Liver (tissue), 3 donors: ENCODE results near the gene KRTAP3-2.

ENCODE experiments used
- EGR1 ChIP-seq, 2 donors: IDR thresholded peaks; 2 replicates each; pipeline ENCODE4 v1.6.1; 2016 to 2018; ENCODE audit warnings: antibody characterized with exemption in 2 of 2, low read depth in 2 of 2
- FOXA1 ChIP-seq: IDR thresholded peaks from 2 replicates; pipeline ENCODE4 v1.6.1; 2016; ENCODE audit warnings: antibody characterized with exemption
- GABPA ChIP-seq, 2 donors: IDR thresholded peaks in 1 of 2; conservative IDR thresholded peaks in 1 of 2; 2 replicates each; pipeline ENCODE4 v1.6.1; 2016; ENCODE audit warnings: antibody characterized with exemption in 2 of 2, mild to moderate bottlenecking in 1 of 2, moderate library complexity in 1 of 2
- HNF4G ChIP-seq: IDR thresholded peaks from 2 replicates; pipeline ENCODE4 v1.6.1; 2016; ENCODE audit warnings: antibody characterized with exemption
- JUND ChIP-seq, 2 donors: IDR thresholded peaks; 2 replicates each; pipeline ENCODE4 v1.6.1; 2016; ENCODE audit warnings: antibody characterized with exemption in 2 of 2
- MAX ChIP-seq: IDR thresholded peaks from 2 replicates; pipeline ENCODE4 v1.6.1; 2016; ENCODE audit warnings: antibody characterized with exemption
- RAD21 ChIP-seq, 2 donors: IDR thresholded peaks; 2 replicates each; pipeline ENCODE4 v1.6.1; 2016; ENCODE audit warnings: antibody characterized with exemption in 2 of 2, mild to moderate bottlenecking in 2 of 2
- REST ChIP-seq: IDR thresholded peaks from 2 replicates; pipeline ENCODE4 v1.6.1; 2016; ENCODE audit warnings: antibody characterized with exemption, mild to moderate bottlenecking
- RXRA ChIP-seq, 2 donors: IDR thresholded peaks; 2 replicates each; pipeline ENCODE4 v1.6.1; 2017 to 2018; ENCODE audit warnings: antibody characterized with exemption in 2 of 2, mild to moderate bottlenecking in 1 of 2
- SP1 ChIP-seq: IDR thresholded peaks from 2 replicates; pipeline ENCODE4 v1.6.1; 2018; ENCODE audit warnings: antibody characterized with exemption, mild to moderate bottlenecking
- TAF1 ChIP-seq: conservative IDR thresholded peaks from 2 replicates; pipeline ENCODE4 v1.6.1; 2016; ENCODE audit warnings: antibody characterized with exemption, mild to moderate bottlenecking
- YY1 ChIP-seq: IDR thresholded peaks from 2 replicates; pipeline ENCODE4 v1.6.1; 2016; ENCODE audit warnings: antibody characterized with exemption, mild to moderate bottlenecking
- TF ChIP-seq, protein P1 (sequence below): fragments of 150-350 bp; IDR thresholded peaks from 2 replicates; pipeline ENCODE4 v1.5.1; 2017; ENCODE audit warnings: improper control_type of control experiment, low read depth, low read length; ENCODE audit not compliant: missing input control
- donor health status: healthy.
- donor health status: healthy.

- TF ChIP-seq, protein P1, sequence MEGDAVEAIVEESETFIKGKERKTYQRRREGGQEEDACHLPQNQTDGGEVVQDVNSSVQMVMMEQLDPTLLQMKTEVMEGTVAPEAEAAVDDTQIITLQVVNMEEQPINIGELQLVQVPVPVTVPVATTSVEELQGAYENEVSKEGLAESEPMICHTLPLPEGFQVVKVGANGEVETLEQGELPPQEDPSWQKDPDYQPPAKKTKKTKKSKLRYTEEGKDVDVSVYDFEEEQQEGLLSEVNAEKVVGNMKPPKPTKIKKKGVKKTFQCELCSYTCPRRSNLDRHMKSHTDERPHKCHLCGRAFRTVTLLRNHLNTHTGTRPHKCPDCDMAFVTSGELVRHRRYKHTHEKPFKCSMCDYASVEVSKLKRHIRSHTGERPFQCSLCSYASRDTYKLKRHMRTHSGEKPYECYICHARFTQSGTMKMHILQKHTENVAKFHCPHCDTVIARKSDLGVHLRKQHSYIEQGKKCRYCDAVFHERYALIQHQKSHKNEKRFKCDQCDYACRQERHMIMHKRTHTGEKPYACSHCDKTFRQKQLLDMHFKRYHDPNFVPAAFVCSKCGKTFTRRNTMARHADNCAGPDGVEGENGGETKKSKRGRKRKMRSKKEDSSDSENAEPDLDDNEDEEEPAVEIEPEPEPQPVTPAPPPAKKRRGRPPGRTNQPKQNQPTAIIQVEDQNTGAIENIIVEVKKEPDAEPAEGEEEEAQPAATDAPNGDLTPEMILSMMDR: no peak
- no peak for TF ChIP-seq YY1
- no peak for TF ChIP-seq REST
- no peak for TF ChIP-seq GABPA (IDR thresholded peaks at IDR 0.05 in 1 of 2, conservative IDR thresholded peaks at IDR 0.05 in 1 of 2)
- no peak for TF ChIP-seq EGR1 (IDR thresholded peaks at IDR 0.05; ENCODE audit: low read depth in 2 of 2)
- TF ChIP-seq SP1: no peak
- no peak for TF ChIP-seq HNF4G
- no peak for TF ChIP-seq MAX
- TF ChIP-seq RXRA (IDR thresholded peaks at IDR 0.05): no peak
- TF ChIP-seq FOXA1: no peak
- TF ChIP-seq TAF1: no peak
- no peak for TF ChIP-seq JUND (IDR thresholded peaks at IDR 0.05)
- no peak for TF ChIP-seq RAD21 (IDR thresholded peaks at IDR 0.05)
These were observed 21.0 kb downstream of the KRTAP3-2 start for GRCh38 chr17:40978575-40979151.
